ENCODE results near the gene SCN8A.
"Not testable (repeated sequence)": the region's sequence is repeated elsewhere in the genome, so short reads cannot be mapped to it uniquely, and the experiment has no call there.

Gene SCN8A

GRCh38 chr12:51823875-51824565 is 233.0 kb downstream of the SCN8A start:
- peak; percentile 52 for TF ChIP-seq CTCF (IDR thresholded peaks at IDR 0.05; ENCODE audit: low read depth, low read length, missing control alignments)
- no peak overlapping the region for H3K4me3 ChIP-seq (replicated peaks; ENCODE audit: low read depth, low read length)
- peak; percentile 35 for DNase-seq (ENCODE audit: extremely low read depth, low read depth)

- no peak for TF ChIP-seq CTCF (IDR thresholded peaks at IDR 0.05; ENCODE audit: low read depth, low read length, missing control alignments)
- no peak overlapping the region for H3K4me3 ChIP-seq (replicated peaks; ENCODE audit: low read depth, low read length)
- DNase-seq (ENCODE audit: extremely low read depth, low read depth): no peak
Observed at GRCh38 chr12:51825216-51825615, 234.2 kb downstream of the SCN8A start.

GRCh38 chr12:51826881-51827280 is 235.8 kb downstream of the SCN8A start:
- no peak overlapping the region for H3K4me3 ChIP-seq (replicated peaks; ENCODE audit: low read depth, low read length)
- DNase-seq (ENCODE audit: extremely low read depth, low read depth): no peak
- TF ChIP-seq CTCF (IDR thresholded peaks at IDR 0.05; ENCODE audit: low read depth, low read length, missing control alignments): no peak

GRCh38 chr12:51827925-51828818 is 237.1 kb downstream of the SCN8A start:
- no peak for DNase-seq (ENCODE audit: extremely low read depth, low read depth)
- no peak for TF ChIP-seq CTCF (IDR thresholded peaks at IDR 0.05; ENCODE audit: low read depth, low read length, missing control alignments)
- H3K4me3 ChIP-seq (replicated peaks; ENCODE audit: low read depth, low read length): no peak overlapping the region

- DNase-seq (ENCODE audit: extremely low read depth, low read depth): no peak
- no peak for TF ChIP-seq CTCF (IDR thresholded peaks at IDR 0.05; ENCODE audit: low read depth, low read length, missing control alignments)
- no peak overlapping the region for H3K4me3 ChIP-seq (replicated peaks; ENCODE audit: low read depth, low read length)
Observed at GRCh38 chr12:51829011-51829481, 238.0 kb downstream of the SCN8A start.

GRCh38 chr12:51829641-51830040 is 238.6 kb downstream of the SCN8A start:
- no peak for TF ChIP-seq CTCF (IDR thresholded peaks at IDR 0.05; ENCODE audit: low read depth, low read length, missing control alignments)
- DNase-seq (ENCODE audit: extremely low read depth, low read depth): no peak
- no peak overlapping the region for H3K4me3 ChIP-seq (replicated peaks; ENCODE audit: low read depth, low read length)

- DNase-seq (ENCODE audit: extremely low read depth, low read depth); H3K4me3 ChIP-seq (replicated peaks; ENCODE audit: low read depth, low read length): not testable (repeated sequence)
Observed at GRCh38 chr12:51831817-51832216, 240.8 kb downstream of the SCN8A start.

All from HFF-Myc (cell line).